Endodermal cell (in vitro differentiated cells): ENCODE measurements around the gene FETUB. TPM values are rescaled to one million over a fixed set of nuclear protein-coding genes. Genes with fewer than 3 reads are reported as not detected.
"Not testable (repeated sequence)": the region's sequence is repeated elsewhere in the genome, so short reads cannot be mapped to it uniquely, and the experiment has no call there.

Source experiments
- DNase-seq: peaks from one replicate; pipeline ENCODE4 v3.0.0-alpha.2; 2017
- H3K27ac ChIP-seq: 2 replicates; pipeline ENCODE4 v1.5.1; 2013; ENCODE audit warnings: mild to moderate bottlenecking, low read depth, low read length, moderate library complexity
- H3K27me3 ChIP-seq: 2 replicates; pipeline ENCODE4 v1.6.1; 2013; ENCODE audit warnings: mild to moderate bottlenecking, low read length, moderate library complexity; ENCODE audit not compliant: insufficient read depth, control insufficient read depth, poor library complexity, severe bottlenecking
- H3K36me3 ChIP-seq: 2 replicates; pipeline ENCODE4 v1.7.0; 2013; ENCODE audit warnings: mild to moderate bottlenecking, low read length, moderate library complexity; ENCODE audit not compliant: control insufficient read depth, insufficient read depth
- H3K4me1 ChIP-seq: one replicate; pipeline ENCODE4 v1.7.0; 2013; ENCODE audit warnings: low read length; ENCODE audit not compliant: control insufficient read depth, insufficient read depth
- H3K4me3 ChIP-seq: 2 replicates; pipeline ENCODE4 v1.5.1; 2013; ENCODE audit warnings: mild to moderate bottlenecking, low read length, moderate library complexity
- H3K9ac ChIP-seq: 2 replicates; pipeline ENCODE4 v1.6.1; 2013; ENCODE audit warnings: mild to moderate bottlenecking, low read length, moderate library complexity; ENCODE audit not compliant: poor library complexity, severe bottlenecking; ENCODE audit errors: extremely low read depth
- H3K9me3 ChIP-seq: 2 replicates; pipeline ENCODE4 v1.6.1; 2013; ENCODE audit warnings: mild to moderate bottlenecking, low read length, moderate library complexity; ENCODE audit not compliant: control insufficient read depth
- H3K27ac Mint-ChIP-seq: 2 replicates; pipeline ENCODE4 v1.8.0; 2020; ENCODE audit warnings: mixed read lengths
- H3K27me3 Mint-ChIP-seq: 2 replicates; pipeline ENCODE4 v1.8.0; 2021; ENCODE audit warnings: mild to moderate bottlenecking, mixed read lengths; ENCODE audit not compliant: insufficient read depth
- H3K36me3 Mint-ChIP-seq: 2 replicates; pipeline ENCODE4 v1.8.0; 2020; ENCODE audit warnings: low read depth, mixed read lengths
- H3K4me1 Mint-ChIP-seq: 2 replicates; pipeline ENCODE4 v1.8.0; 2020; ENCODE audit warnings: mixed read lengths
- H3K4me3 Mint-ChIP-seq: 2 replicates; pipeline ENCODE4 v1.8.0; 2020; ENCODE audit warnings: mild to moderate bottlenecking, moderate library complexity, mixed read lengths
- H3K9me3 Mint-ChIP-seq: 2 replicates; pipeline ENCODE4 v1.8.0; 2020; ENCODE audit warnings: mild to moderate bottlenecking, mixed read lengths
- CTCF ChIP-seq: fragments of 200-600 bp; sonication (generic); conservative IDR thresholded peaks from 2 replicates; pipeline ENCODE4 v1.5.0; 2021; ENCODE audit warnings: antibody characterized with exemption, mild to moderate bottlenecking
- WGBS, 2 experiments: methylation state at CpG; one replicate each; pipeline versions ENCODE4 v1.1.5 to v1.1.7; 2013; ENCODE audit warnings: missing lambda C conversion rate in 2 of 2, mixed read lengths in 1 of 2; ENCODE audit not compliant: insufficient coverage in 1 of 2, insufficient read length in 1 of 2; 5-methylcytosine and 5-hydroxymethylcytosine counted together
- total RNA-seq, 2 donors: library from RNA; stranded (reverse); fragmentation: NEBNext Ultra II Directional in 1 of 2; extraction: Animal tissue kit (Norgen Biotek cat#: 25700) in 1 of 2; gene quantifications; 2 replicates in 1 of 2; 3 replicates in 1 of 2; pipeline ENCODE4 v1.2.1, GENCODE V29; 2021

The FETUB gene
- total RNA-seq, 2 donors from 2014 or later = not detected

- H3K4me3 Mint-ChIP-seq = no peak overlapping the region
- 89 to 92% methylated on average over 6 of the region's 6 CpGs for WGBS, 2 experiments
Measured at GRCh38 chr3:186630950-186631641, 9.1 kb upstream of the FETUB start.

GRCh38 chr3:186633481-186633880 lies 6.7 kb upstream of the FETUB start:
- Histone ChIP-seq H3K9me3 (no peaks in the 10 kb centered on the region), H3K4me1 (no peaks in the 10 kb centered on the region), H3K27me3 (no peaks in the 10 kb centered on the region), H3K4me3 (no peak overlapping the region), H3K9ac (no peak overlapping the region), H3K27ac (no peak overlapping the region), H3K36me3 (no peaks in the 10 kb centered on the region)
- Mint-ChIP-seq H3K9me3 (no peaks in the 10 kb centered on the region), H3K27me3 (peaks cover 12% of the 10 kb centered on the region), H3K4me3 (no peak overlapping the region), H3K4me1 (peaks cover 8% of the 10 kb centered on the region), H3K27ac (no peak overlapping the region), H3K36me3 (no peaks in the 10 kb centered on the region)
- DNase-seq = no peak
- no peak for TF ChIP-seq CTCF

More at GRCh38 chr3:186630950-186631641, 9.1 kb upstream of the FETUB start:
- Histone ChIP-seq H3K4me1 (no peaks in the 10 kb centered on the region), H3K9ac (no peak overlapping the region), H3K9me3 (no peaks in the 10 kb centered on the region), H3K36me3 (no peaks in the 10 kb centered on the region), H3K4me3 (no peak overlapping the region), H3K27ac (no peak overlapping the region), H3K27me3 (no peaks in the 10 kb centered on the region)
- DNase-seq = no peak
- Mint-ChIP-seq H3K36me3 (no peaks in the 10 kb centered on the region), H3K9me3 (no peaks in the 10 kb centered on the region), H3K27ac (no peak overlapping the region), H3K4me1 (peaks cover 8% of the 10 kb centered on the region), H3K27me3 (peaks cover 14% of the 10 kb centered on the region)
- no peak for TF ChIP-seq CTCF

- not testable (repeated sequence) for H3K9ac ChIP-seq, H3K4me3 Mint-ChIP-seq, H3K4me3 ChIP-seq, DNase-seq, H3K36me3 ChIP-seq, H3K27ac ChIP-seq, H3K27me3 ChIP-seq, H3K9me3 Mint-ChIP-seq, H3K4me1 Mint-ChIP-seq, H3K9me3 ChIP-seq, H3K4me1 ChIP-seq, H3K36me3 Mint-ChIP-seq, H3K27ac Mint-ChIP-seq
- 91% methylated on average over 5 of the region's 5 CpGs; no CpG with 5 or more reads in 1 of the 2 experiments for whole genome bisulfite sequencing, 2 experiments
- H3K27me3 Mint-ChIP-seq = peaks cover 12% of the 10 kb centered on the region
Measured at GRCh38 chr3:186634207-186634606, 6.0 kb upstream of the FETUB start.

GRCh38 chr3:186635532-186635931 lies 4.7 kb upstream of the FETUB start:
- WGBS, 2 experiments = 95 to 100% methylated on average over 2 to 3 of the region's 3 CpGs
- no peak overlapping the region for H3K9ac ChIP-seq
- TF ChIP-seq CTCF = no peak
- Mint-ChIP-seq H3K9me3 (peaks cover 3% of the 10 kb centered on the region), H3K36me3 (no peaks in the 10 kb centered on the region), H3K4me1 (peaks cover 11% of the 10 kb centered on the region), H3K27ac (no peak overlapping the region), H3K27me3 (peaks cover 15% of the 10 kb centered on the region), H3K4me3 (no peak overlapping the region)
- no peaks in the 10 kb centered on the region for H3K4me1 ChIP-seq
- H3K27me3 ChIP-seq = no peaks in the 10 kb centered on the region
- no peaks in the 10 kb centered on the region for H3K36me3 ChIP-seq
- DNase-seq = no peak
- no peaks in the 10 kb centered on the region for H3K9me3 ChIP-seq
- H3K4me3 ChIP-seq = no peak overlapping the region
- H3K27ac ChIP-seq = no peak overlapping the region
